Diencephalon (tissue), 1 donor: ENCODE results near the gene USP50. TPM values are rescaled to one million over a fixed set of nuclear protein-coding genes. Genes with fewer than 3 reads are reported as not detected.

ENCODE experiments used
- small RNA-seq: library from RNA; depleted of rRNA; stranded (forward); fragments of <200 nt; gene quantifications from one replicate; pipeline ENCODE3, GENCODE V24; 2014
- total RNA-seq: library from RNA; depleted of rRNA; stranded (reverse); fragments of >200 nt; gene quantifications from one replicate; pipeline ENCODE4 v1.2.3, GENCODE V29; 2014

The USP50 gene
- total RNA-seq, result 1.2 TPM

GRCh38 chr15:50546566-50546965, at the start of gene USP50:
Gene USP50 (minus strand): TSS chr15:50546666. CDS start chr15:50546525, 141 bp downstream.

Small RNAs within 50 kb of the gene (small RNA-seq; reads per million reads assigned to genes)
- not detected for gene RNA5SP395

Other genes starting within 250 kb of the USP50 start
- gene GABPB1, start 191.5 kb downstream of the USP50 start, total RNA-seq, result 37.8 TPM
- 51.0 TPM for gene USP8, start 122.3 kb downstream of the USP50 start, total RNA-seq
- gene TRPM7, start 140.1 kb upstream of the USP50 start, total RNA-seq, result 56.7 TPM
- gene SPPL2A, start 219.0 kb upstream of the USP50 start, total RNA-seq, result 29.5 TPM